B cell (primary cell): ENCODE results near the gene STXBP1. TPM values are rescaled to one million over a fixed set of nuclear protein-coding genes. Genes with fewer than 3 reads are reported as not detected.
A peak's percentile ranks its signal among the peaks of the same experiment; 100 is the strongest.

Experiments used
- ATAC-seq: fragments of 200-7000 bp; cut with Tn5 transposase; one replicate; pipeline ENCODE4 v1.10.0; 2021; ENCODE audit warnings: low read depth, mild to moderate bottlenecking, moderate number of reproducible peaks, moderate library complexity
- CTCF ChIA-PET: fragments of 350-600 bp; sonication (Branson Sonifier 250); formaldehyde crosslinking; loops from one replicate; lab custom pipeline; 2021; ENCODE audit warnings: antibody characterized with exemption, inconsistent platforms; lab: Charles Lee
- POLR2A ChIA-PET: fragments of 350-600 bp; sonication (Branson Sonifier 250); formaldehyde crosslinking; loops from one replicate; lab custom pipeline; 2021; ENCODE audit warnings: antibody characterized with exemption; lab: Charles Lee
- DNase-seq: peaks from one replicate; pipeline ENCODE4 v3.0.0; 2013
- H2AFZ ChIP-seq: 2 replicates; pipeline ENCODE4 v1.6.1; 2012; ENCODE audit warnings: mild to moderate bottlenecking, low read depth, low read length; ENCODE audit not compliant: insufficient read depth, poor library complexity, severe bottlenecking
- H3K27ac ChIP-seq, 2 donors: 1 replicate in 1 of 2; 2 replicates in 1 of 2; pipeline ENCODE4 v1.5.1; 2012 to 2013; ENCODE audit warnings: low read length in 2 of 2, mild to moderate bottlenecking in 2 of 2, moderate library complexity in 1 of 2
- H3K27me3 ChIP-seq, 4 experiments: fragments of 200-600 bp in 1 of 4; sonication (generic) in 1 of 4; replicated peaks in 1 of 4; 1 replicate in 2 of 4; 2 replicates in 2 of 4; pipeline versions ENCODE4 v1.6.1 to v1.7.0; 2013 to 2016; ENCODE audit warnings: low read length in 3 of 4, mild to moderate bottlenecking in 2 of 4, mixed read lengths in 1 of 4, moderate library complexity in 1 of 4; ENCODE audit not compliant: insufficient read depth in 4 of 4, control insufficient read depth in 3 of 4; ENCODE audit errors: control extremely low read depth in 1 of 4
- H3K36me3 ChIP-seq, 2 experiments: replicated peaks in 1 of 2; 1 replicate in 1 of 2; 2 replicates in 1 of 2; pipeline versions ENCODE4 v1.6.1 to v1.7.1; 2013; ENCODE audit warnings: low read length in 1 of 2; ENCODE audit not compliant: insufficient read depth in 2 of 2, control insufficient read depth in 1 of 2; ENCODE audit errors: control extremely low read depth in 1 of 2, extremely low read depth in 1 of 2
- H3K4me1 ChIP-seq, 2 donors: fragments of 200-600 bp in 1 of 2; sonication (generic) in 1 of 2; 1 replicate in 1 of 2; 2 replicates in 1 of 2; pipeline versions ENCODE4 v1.5.1 to v1.6.1; 2013 to 2017; ENCODE audit warnings: low read length in 2 of 2; ENCODE audit not compliant: control insufficient read depth in 2 of 2, insufficient read depth in 2 of 2
- H3K4me2 ChIP-seq: replicated peaks from 2 replicates; pipeline ENCODE3; 2012; ENCODE audit warnings: mild to moderate bottlenecking, low read depth, low read length; ENCODE audit not compliant: poor library complexity, severe bottlenecking
- H3K4me3 ChIP-seq, 5 experiments: fragments of 200-600 bp in 1 of 5; sonication (generic) in 1 of 5; 1 replicate in 3 of 5; 2 replicates in 2 of 5; pipeline versions ENCODE4 v1.5.1 to v1.7.0; 2011 to 2016; ENCODE audit warnings: low read length in 4 of 5, mild to moderate bottlenecking in 4 of 5, low read depth in 2 of 5, control low read depth in 1 of 5, moderate library complexity in 1 of 5; ENCODE audit not compliant: insufficient read depth in 1 of 5; ENCODE audit errors: control extremely low read depth in 1 of 5, extremely low read depth in 1 of 5
- H3K79me2 ChIP-seq: fragments of 200-600 bp; sonication (generic); one replicate; pipeline ENCODE4 v1.6.0; 2016; ENCODE audit warnings: low read length; ENCODE audit not compliant: control insufficient read depth, insufficient read depth
- H3K9ac ChIP-seq: fragments of 200-600 bp; sonication (generic); 2 replicates; pipeline ENCODE4 v1.6.1; 2017; ENCODE audit warnings: mild to moderate bottlenecking, low read length, moderate library complexity
- H3K9me3 ChIP-seq, 3 donors: one replicate each; pipeline versions ENCODE4 v1.6.1 to v1.7.1; 2013; ENCODE audit warnings: low read length in 2 of 3; ENCODE audit not compliant: control insufficient read depth in 2 of 3, insufficient read depth in 1 of 3; ENCODE audit errors: control extremely low read depth in 1 of 3
- H4K20me1 ChIP-seq: 2 replicates; pipeline ENCODE4 v1.6.0; 2012; ENCODE audit warnings: mild to moderate bottlenecking, low read length; ENCODE audit not compliant: insufficient read depth, control insufficient read depth, poor library complexity, severe bottlenecking
- H3K27ac Mint-ChIP-seq: one replicate; pipeline ENCODE4 v1.8.0; 2021; ENCODE audit warnings: mixed read lengths
- H3K27me3 Mint-ChIP-seq: one replicate; pipeline ENCODE4 v1.8.0; 2021; ENCODE audit warnings: mixed read lengths
- H3K4me1 Mint-ChIP-seq: one replicate; pipeline ENCODE4 v1.8.0; 2021; ENCODE audit warnings: mixed read lengths
- H3K4me3 Mint-ChIP-seq: one replicate; pipeline ENCODE4 v1.8.0; 2021; ENCODE audit warnings: mixed read lengths
- H3K9me3 Mint-ChIP-seq: one replicate; pipeline ENCODE4 v1.8.0; 2022; ENCODE audit warnings: mixed read lengths; ENCODE audit not compliant: insufficient read depth
- EZH2 ChIP-seq: IDR thresholded peaks from 2 replicates; pipeline ENCODE4 v1.6.1; 2012; ENCODE audit warnings: borderline replicate concordance, low read depth, mild to moderate bottlenecking, moderate library complexity, low read length; ENCODE audit not compliant: insufficient read depth, poor library complexity, severe bottlenecking
- WGBS: methylation state at CpG from one replicate; pipeline ENCODE4 v1.1.5; 2013; ENCODE audit warnings: missing lambda C conversion rate; ENCODE audit not compliant: insufficient coverage; 5-methylcytosine and 5-hydroxymethylcytosine counted together
- intact Hi-C: fragments of 100-400 bp; cut with micrococcal nuclease; formaldehyde crosslinking; loops from one replicate; pipeline ENCODE4 v1.10.0; 2022
- polyA plus RNA-seq: library from polyadenylated mRNA; depleted of rRNA; stranded (reverse); fragments of >200 nt; gene quantifications from 2 replicates; pipeline ENCODE4 v1.2.3, GENCODE V29; 2012
- total RNA-seq, 2 donors: library from RNA; stranded (reverse); fragments of 120-200 nt in 1 of 2; gene quantifications; 1 replicate in 1 of 2; 2 replicates in 1 of 2; pipeline versions ENCODE4 v1.2.3 to v1.2.4, GENCODE V29; 2013 to 2022
- TF ChIP-seq, protein P1 (sequence below): fragments of 200-600 bp; IDR thresholded peaks from one replicate; pipeline ENCODE4 v1.8.0; 2022; ENCODE audit warnings: antibody characterized with exemption, mild to moderate bottlenecking

STXBP1 gene
- total and polyA plus RNA-seq, 2 donors (not counting 1 experiment from before 2014, with no cell fraction given): 0.62 TPM; not detected in 1

DNA sequence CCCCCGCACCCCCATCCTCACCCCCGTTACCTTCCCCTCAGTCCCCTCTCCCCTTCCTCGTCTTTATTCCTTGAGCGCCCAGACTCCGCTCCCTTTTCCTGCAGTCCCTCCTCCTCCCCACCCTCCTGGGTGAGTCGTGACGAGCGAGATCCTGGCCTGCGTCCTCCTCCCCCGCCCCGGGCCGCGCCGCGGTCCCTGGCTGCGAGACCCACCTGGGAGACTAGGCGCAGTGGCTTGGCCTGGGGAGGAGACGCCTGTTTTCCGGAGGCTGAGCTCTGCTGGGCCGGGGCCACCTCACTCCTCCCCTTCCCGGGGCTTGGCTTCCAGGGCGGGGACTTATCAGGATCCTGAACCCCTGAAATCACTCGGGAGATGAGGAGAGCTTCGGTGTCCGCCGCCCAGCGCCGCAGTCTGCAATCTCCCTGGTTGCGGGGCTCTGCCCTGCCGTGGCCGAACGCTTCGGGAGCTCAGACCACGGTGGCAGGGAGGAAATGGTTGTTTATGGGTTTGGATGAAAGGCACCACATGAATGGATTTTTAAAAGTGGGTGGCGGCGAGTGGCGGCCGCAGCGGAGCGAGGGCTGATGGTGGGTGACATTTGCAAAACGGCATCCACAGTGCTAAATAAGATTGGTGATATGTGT lies 984 bp downstream of the STXBP1 start:
- Histone ChIP-seq H3K9me3 (no peaks in the 10 kb centered on the region), H3K9ac (peak overlapping the region; percentile 72), H3K4me1 (peaks cover 25 to 28% of the 10 kb centered on the region in 2 donors), H3K27ac (no peak overlapping the region), H4K20me1 (no peaks in the 10 kb centered on the region), H2AFZ (peak overlapping the region; percentile 89), H3K36me3 (no peaks in the 10 kb centered on the region), H3K27me3 (peaks cover 0 to 36% (median 30%) of the 10 kb centered on the region in 4 experiments), H3K4me3 (peak overlapping the region in 3 of 5 experiments; percentile 27 to 35 (median 28)), H3K79me2 (no peaks in the 10 kb centered on the region), H3K4me2 (peak overlapping the region; percentile 97)
- 4% methylated on average over 36 of the region's 41 CpGs for WGBS
- Mint-ChIP-seq H3K9me3 (no peaks in the 10 kb centered on the region), H3K27ac (no peak overlapping the region), H3K4me1 (peaks cover 21% of the 10 kb centered on the region), H3K4me3 (peak overlapping the region; percentile 81), H3K27me3 (peaks cover 43% of the 10 kb centered on the region)
- DNase-seq: peak; percentile 59
- CTCF ChIA-PET: no interaction called here
- TF ChIP-seq EZH2: peak; percentile 85
- TF ChIP-seq, protein P1, sequence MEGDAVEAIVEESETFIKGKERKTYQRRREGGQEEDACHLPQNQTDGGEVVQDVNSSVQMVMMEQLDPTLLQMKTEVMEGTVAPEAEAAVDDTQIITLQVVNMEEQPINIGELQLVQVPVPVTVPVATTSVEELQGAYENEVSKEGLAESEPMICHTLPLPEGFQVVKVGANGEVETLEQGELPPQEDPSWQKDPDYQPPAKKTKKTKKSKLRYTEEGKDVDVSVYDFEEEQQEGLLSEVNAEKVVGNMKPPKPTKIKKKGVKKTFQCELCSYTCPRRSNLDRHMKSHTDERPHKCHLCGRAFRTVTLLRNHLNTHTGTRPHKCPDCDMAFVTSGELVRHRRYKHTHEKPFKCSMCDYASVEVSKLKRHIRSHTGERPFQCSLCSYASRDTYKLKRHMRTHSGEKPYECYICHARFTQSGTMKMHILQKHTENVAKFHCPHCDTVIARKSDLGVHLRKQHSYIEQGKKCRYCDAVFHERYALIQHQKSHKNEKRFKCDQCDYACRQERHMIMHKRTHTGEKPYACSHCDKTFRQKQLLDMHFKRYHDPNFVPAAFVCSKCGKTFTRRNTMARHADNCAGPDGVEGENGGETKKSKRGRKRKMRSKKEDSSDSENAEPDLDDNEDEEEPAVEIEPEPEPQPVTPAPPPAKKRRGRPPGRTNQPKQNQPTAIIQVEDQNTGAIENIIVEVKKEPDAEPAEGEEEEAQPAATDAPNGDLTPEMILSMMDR: no peak
- POLR2A ChIA-PET: no interaction called here
- ATAC-seq: no peak
- intact Hi-C loops: loop anchor here (1.0 to 10.0 kb wide), 5 partner anchors 44 to 454 kb away; partner anchors contain the start of genes NAIF1, PTRH1, SH2D3C and SLC25A25

DNA sequence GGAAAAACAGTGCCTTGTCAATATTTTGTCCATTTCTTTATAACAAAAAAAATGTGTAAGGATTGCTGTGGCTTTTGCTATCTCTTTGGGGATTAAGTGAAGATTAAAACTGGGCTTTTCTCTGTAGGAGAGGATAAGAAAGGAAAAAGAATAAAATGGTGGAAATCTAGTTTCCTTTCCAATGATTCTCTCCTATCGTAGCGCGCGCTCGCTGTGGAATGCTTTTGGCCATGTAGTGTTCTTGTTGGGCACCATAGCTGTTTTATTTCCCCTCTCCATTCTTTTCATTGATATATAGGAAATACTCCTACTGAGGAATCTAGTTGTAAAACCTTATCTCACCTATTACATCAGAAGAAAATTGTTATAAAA lies 1.5 kb downstream of the STXBP1 start:
- Histone ChIP-seq H3K27me3 (peaks cover 0 to 35% (median 29%) of the 10 kb centered on the region in 4 experiments), H3K9ac (peak overlapping the region; percentile 72), H2AFZ (peak overlapping the region; percentile 89), H3K79me2 (no peaks in the 10 kb centered on the region), H3K27ac (no peak overlapping the region), H3K36me3 (no peaks in the 10 kb centered on the region), H3K9me3 (no peaks in the 10 kb centered on the region), H3K4me3 (peak overlapping the region in 1 of 5 experiments; percentile 35), H3K4me2 (peak overlapping the region; percentile 97), H4K20me1 (no peaks in the 10 kb centered on the region), H3K4me1 (peaks cover 21 to 23% of the 10 kb centered on the region in 2 donors)
- WGBS: no CpG with 5 or more reads among the region's 5 CpGs
- Mint-ChIP-seq H3K27me3 (peaks cover 44% of the 10 kb centered on the region), H3K4me3 (peak overlapping the region; percentile 81), H3K9me3 (no peaks in the 10 kb centered on the region), H3K27ac (no peak overlapping the region), H3K4me1 (peaks cover 17% of the 10 kb centered on the region)
- ChIA-PET CTCF (no interaction called here), POLR2A (no interaction called here)
- intact Hi-C loops: loop anchor here (5.0 to 10.0 kb wide), 4 partner anchors 104 to 454 kb away; partner anchors contain the start of genes NAIF1, PTRH1, SH2D3C and SLC25A25
- DNase-seq (no peak), ATAC-seq (no peak)
- TF ChIP-seq EZH2: no peak
- TF ChIP-seq, protein P1: no peak
